Measurements from ENCODE around the gene ISOC2. TPM values are rescaled to one million over a fixed set of nuclear protein-coding genes. Genes with fewer than 3 reads are reported as not detected.
A peak's percentile ranks its signal among the peaks of the same experiment; 100 is the strongest.

The ISOC2 gene
- total and polyA plus RNA-seq, 9 of the 15 experiments (the other 6 are each of a cell fraction or from before 2014, with no cell fraction given): 1.2 to 229 (median 58.3) TPM

- TF ChIP-seq PHB2 (IDR thresholded peaks at IDR 0.05; ENCODE audit: low read depth): peak; percentile 46; the same call in 1 of the 2 replicates
- peak; percentile 78 for TF ChIP-seq KLF16 (IDR thresholded peaks at IDR 0.05)
- TF ChIP-seq PRDM10 (IDR thresholded peaks at IDR 0.05; ENCODE audit: partially characterized antibody): peak; percentile 20
- peak; percentile 45; the same call in 1 of the 2 replicates for TF ChIP-seq HDGF (IDR thresholded peaks at IDR 0.05)
- TF ChIP-seq ZFP91 (CRISPR knock-in tag; IDR thresholded peaks at IDR 0.05): 0 out of 2 replicates have a peak, but pooled peaks have one; percentile 15
- TF ChIP-seq HLTF (IDR thresholded peaks at IDR 0.05): peak; percentile 92
- no peak for TF ChIP-seq ZNF347 (CRISPR knock-in tag; IDR thresholded peaks at IDR 0.05; ENCODE audit: low read depth)
- 0 out of 2 replicates have a peak, but pooled peaks have one; percentile 6 for TF ChIP-seq ZNF766 (CRISPR knock-in tag; conservative IDR thresholded peaks at IDR 0.05)
- TF ChIP-seq NCOR1 (IDR thresholded peaks at IDR 0.05): peak; percentile 88
- peak; percentile 71 for TF ChIP-seq NR2C1 (IDR thresholded peaks at IDR 0.05)
- peak; percentile 55; the same call in 1 of the 2 replicates for TF ChIP-seq NR2C1 (tag; IDR thresholded peaks at IDR 0.05)
- no peak for TF ChIP-seq ZNF3 (CRISPR knock-in tag; IDR thresholded peaks at IDR 0.05)
- no peak for TF ChIP-seq RNF219 (CRISPR knock-in tag; IDR thresholded peaks at IDR 0.05)
- no peak for TF ChIP-seq MXD1 (CRISPR knock-in tag; IDR thresholded peaks at IDR 0.05; ENCODE audit: borderline replicate concordance, poor library complexity, severe bottlenecking)
- no peak for TF ChIP-seq ZNF507 (tag; conservative IDR thresholded peaks at IDR 0.05)
- TF ChIP-seq ATF2 (CRISPR knock-in tag; IDR thresholded peaks at IDR 0.05): no peak
- TF ChIP-seq ZC3H8 (IDR thresholded peaks at IDR 0.05): no peak; the same call in 1 of the 2 replicates
- TF ChIP-seq BMI1 (IDR thresholded peaks at IDR 0.05; ENCODE audit: low read length): no peak
- TF ChIP-seq SMAD4 (CRISPR knock-in tag; conservative IDR thresholded peaks at IDR 0.05): peak; percentile 67
- no peak for TF ChIP-seq SRSF9 (IDR thresholded peaks at IDR 0.05; ENCODE audit: borderline replicate concordance, low read depth, low read length)
Observed at GRCh38 chr19:55467236-55468053, 6.0 kb upstream of the ISOC2 start (continued).
